GM06990 (cell line): ENCODE data around the gene SCARB2.

Experiments used
- DNase-seq: peaks from one replicate; pipeline ENCODE4 v3.0.0-alpha.2; 2011; ENCODE audit not compliant: insufficient read length; ENCODE audit errors: extremely low read depth
- H3K27me3 ChIP-seq: replicated peaks from 2 replicates; pipeline ENCODE4 v1.6.0; 2011; ENCODE audit warnings: low read length; ENCODE audit not compliant: control insufficient read depth, insufficient read depth
- H3K36me3 ChIP-seq: 2 replicates; pipeline ENCODE4 v1.5.1; 2011; ENCODE audit warnings: low read length; ENCODE audit not compliant: control insufficient read depth, insufficient read depth
- H3K4me3 ChIP-seq: replicated peaks from 2 replicates; pipeline ENCODE4 v1.5.1; 2011; ENCODE audit warnings: low read depth, mild to moderate bottlenecking, control low read depth, low read length
- CTCF ChIP-seq: IDR thresholded peaks from 2 replicates; pipeline ENCODE4 v1.5.1; 2011; ENCODE audit warnings: low read length, control low read depth, mild to moderate bottlenecking, inconsistent platforms; ENCODE audit not compliant: insufficient read depth, poor library complexity, severe bottlenecking

SCARB2 gene

DNA sequence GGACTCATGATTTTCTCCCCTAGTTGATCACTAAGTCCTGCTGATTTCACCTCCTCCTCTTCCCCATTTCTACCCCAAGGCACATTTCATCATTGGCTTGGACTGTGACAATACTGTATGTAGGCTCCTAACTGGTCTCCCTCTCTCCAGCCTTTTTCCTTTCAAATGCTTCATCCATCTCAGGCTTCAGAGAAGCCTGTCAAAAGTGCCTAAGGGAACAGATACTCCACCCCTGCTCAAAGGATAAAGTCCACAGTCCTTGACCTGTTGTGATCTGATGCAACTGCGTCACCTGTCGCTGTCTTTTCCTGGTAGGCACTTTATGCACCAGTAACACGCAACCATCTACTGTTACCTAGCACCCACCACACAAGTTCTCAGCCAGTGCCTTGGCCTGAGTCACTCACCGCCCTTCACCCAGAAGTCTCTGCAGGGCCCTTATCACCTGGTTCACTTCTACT, 12.8 kb downstream of the SCARB2 start:
- no peak for TF ChIP-seq CTCF
- Histone ChIP-seq H3K4me3 (no peak overlapping the region), H3K36me3 (no peaks in the 10 kb centered on the region), H3K27me3 (no peaks in the 10 kb centered on the region)
- DNase-seq: no peak

- Histone ChIP-seq H3K27me3 (no peaks in the 10 kb centered on the region), H3K4me3 (peak overlapping the region; percentile 44), H3K36me3 (no peaks in the 10 kb centered on the region)
- DNase-seq: peak; percentile 65
- TF ChIP-seq CTCF: peak; percentile 64
Observed at GRCh38 chr4:76199664-76200211, 13.9 kb downstream of the SCARB2 start.

- H3K4me3 ChIP-seq: peak overlapping the region; percentile 6; the same call in 1 of the 2 replicates
- no peak for TF ChIP-seq CTCF
Observed at GRCh38 chr4:76198411-76199237, 15.0 kb downstream of the SCARB2 start.

DNA sequence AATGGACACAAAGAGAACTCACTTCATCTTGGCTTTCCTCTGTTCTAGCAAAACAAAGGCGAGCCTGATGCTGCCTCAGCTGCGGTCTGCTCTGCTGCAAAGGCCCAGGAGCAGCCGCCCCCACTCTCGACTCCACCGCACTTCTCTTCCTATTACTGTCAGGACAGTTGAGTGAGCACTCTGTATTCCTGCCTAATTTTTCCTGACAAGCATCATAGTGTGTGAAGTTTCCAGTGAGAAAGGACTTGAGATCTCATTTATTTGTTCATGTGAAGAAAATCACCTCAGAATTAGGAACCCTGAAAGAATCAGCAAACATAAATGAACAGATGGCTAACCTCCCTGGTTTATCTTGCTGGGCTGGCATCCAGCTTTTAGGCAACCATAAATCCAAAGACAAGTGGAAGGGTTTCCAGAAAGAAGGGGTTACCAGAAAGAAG, 15.6 kb downstream of the SCARB2 start:
- Histone ChIP-seq H3K27me3 (no peaks in the 10 kb centered on the region), H3K36me3 (peaks cover 3% of the 10 kb centered on the region; the same call in 1 of the 2 replicates), H3K4me3 (peak overlapping the region; percentile 26)
- no peak for TF ChIP-seq CTCF
- peak; percentile 50 for DNase-seq

More at GRCh38 chr4:76198411-76199237, 15.0 kb downstream of the SCARB2 start:
- Histone ChIP-seq H3K36me3 (peaks cover 2% of the 10 kb centered on the region; the same call in 1 of the 2 replicates), H3K27me3 (no peaks in the 10 kb centered on the region)
- peak; percentile 70 for DNase-seq

DNA sequence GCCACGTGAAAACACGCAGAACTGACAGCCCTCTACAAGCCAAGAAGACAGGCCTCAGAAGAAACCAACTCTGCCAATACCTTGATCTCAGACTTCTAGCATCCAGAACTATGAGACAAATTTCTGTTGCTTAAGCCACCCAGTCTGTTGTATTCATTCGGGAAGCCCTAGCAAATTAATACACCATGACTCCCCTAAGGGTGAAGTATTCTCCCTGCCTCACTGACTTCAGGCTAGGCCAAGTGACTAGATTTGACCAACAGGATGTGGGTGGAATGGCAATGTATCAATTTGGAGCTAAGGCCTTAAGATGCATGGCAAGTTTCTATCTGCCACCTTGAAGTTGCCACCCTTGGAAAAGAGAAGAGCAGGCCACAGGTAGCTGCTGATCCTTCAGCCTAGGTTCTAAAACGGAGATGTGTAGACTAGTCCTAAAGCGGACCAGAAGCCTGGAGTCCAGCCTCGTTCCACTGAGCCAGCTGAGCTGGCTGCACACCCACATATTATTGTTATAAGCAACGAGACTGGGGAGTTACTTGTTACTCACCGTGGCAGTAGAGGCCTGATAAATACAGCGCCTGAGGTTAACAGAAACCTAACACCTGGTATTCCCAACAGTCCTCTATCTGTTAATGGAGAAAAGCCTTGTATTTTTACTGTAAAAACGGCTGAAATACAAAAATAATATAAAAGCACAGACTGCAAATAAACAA, 16.4 kb downstream of the SCARB2 start:
- no peak for TF ChIP-seq CTCF
- H3K27me3 ChIP-seq: no peaks in the 10 kb centered on the region
- peaks cover 6% of the 10 kb centered on the region for H3K36me3 ChIP-seq
- DNase-seq: no peak
- no peak overlapping the region; the same call in 1 of the 2 replicates for H3K4me3 ChIP-seq
